HepG2 (cell line): ENCODE data around the gene EDEM1. TPM values are rescaled to one million over a fixed set of nuclear protein-coding genes. Genes with fewer than 3 reads are reported as not detected.
A peak's percentile ranks its signal among the peaks of the same experiment; 100 is the strongest.

ENCODE experiments used
- CBX1 ChIP-seq: IDR thresholded peaks from one replicate; pipeline ENCODE4 v1.6.1; 2016; ENCODE audit warnings: antibody characterized with exemption, low read depth
- ESRRA ChIP-seq: sonication (generic); formaldehyde crosslinking; IDR thresholded peaks from 2 replicates; pipeline ENCODE4 v1.5.1; 2020; ENCODE audit warnings: mild to moderate bottlenecking, low read depth, missing genetic modification reagents
- ETV5 ChIP-seq: IDR thresholded peaks from 2 replicates; pipeline ENCODE4 v1.6.1; 2018; ENCODE audit warnings: missing biosample characterization, missing genetic modification reagents, inconsistent platforms, borderline replicate concordance
- FOXO4 ChIP-seq: sonication (generic); formaldehyde crosslinking; conservative IDR thresholded peaks from 2 replicates; pipeline ENCODE4 v1.8.1; 2023; ENCODE audit warnings: missing genetic modification reagents
- HCFC1 ChIP-seq: fragments of 150-350 bp; IDR thresholded peaks from 2 replicates; pipeline ENCODE4 v1.6.1; 2014; ENCODE audit warnings: low read depth, low read length
- HDAC2 ChIP-seq: sonication (generic); formaldehyde crosslinking; IDR thresholded peaks from 2 replicates; pipeline ENCODE4 v1.4.0; 2020; ENCODE audit warnings: missing genetic modification reagents
- KDM5A ChIP-seq: fragments of 200-600 bp; sonication (generic); IDR thresholded peaks from 2 replicates; pipeline ENCODE4 v1.7.0; 2018; ENCODE audit warnings: antibody characterized with exemption, mild to moderate bottlenecking, low read length, borderline replicate concordance
- MAZ ChIP-seq, 2 experiments: sonication (generic) in 1 of 2; formaldehyde crosslinking in 1 of 2; IDR thresholded peaks; 2 replicates each; pipeline versions ENCODE4 v1.5.0 to v1.6.1; 2012 to 2020; ENCODE audit warnings: low read depth in 2 of 2, mild to moderate bottlenecking in 2 of 2, borderline replicate concordance in 1 of 2, improper control_type of control experiment in 1 of 2, low read length in 1 of 2, missing genetic modification reagents in 1 of 2, moderate library complexity in 1 of 2
- MXD4 ChIP-seq: IDR thresholded peaks from 2 replicates; pipeline ENCODE4 v1.6.1; 2016; ENCODE audit warnings: mild to moderate bottlenecking, missing biosample characterization, missing genetic modification reagents
- MYC ChIP-seq: sonication (generic); formaldehyde crosslinking; IDR thresholded peaks from 2 replicates; pipeline ENCODE4 v1.9.0; 2021; ENCODE audit warnings: missing genetic modification reagents, borderline replicate concordance
- TCF7L2 ChIP-seq: IDR thresholded peaks from 2 replicates; pipeline ENCODE4 v1.6.1; 2011; ENCODE audit warnings: mild to moderate bottlenecking, low read depth, low read length, moderate library complexity
- YEATS2 ChIP-seq: sonication (generic); formaldehyde crosslinking; IDR thresholded peaks from 2 replicates; pipeline ENCODE4 v1.4.0; 2020; ENCODE audit warnings: missing genetic modification reagents, borderline replicate concordance
- ZMAT3 ChIP-seq: sonication (generic); formaldehyde crosslinking; conservative IDR thresholded peaks from 2 replicates; pipeline ENCODE4 v1.7.0; 2021; ENCODE audit warnings: missing genetic modification reagents
- ZSCAN12 ChIP-seq: sonication (generic); formaldehyde crosslinking; IDR thresholded peaks from 2 replicates; pipeline ENCODE4 v1.9.0; 2021; ENCODE audit warnings: mild to moderate bottlenecking, missing genetic modification reagents
- polyA plus RNA-seq, 8 experiments: library from polyadenylated mRNA; depleted of rRNA in 3 of 8; stranded (reverse) in 7 of 8; unstranded in 1 of 8; fragments of >200 nt; fragmentation: Illumina TruSeq in 4 of 8; extraction: Trizol in 4 of 8; gene quantifications; 2 replicates each; pipeline versions ENCODE4 v1.2.1 to v1.2.3, GENCODE V29; 2011 to 2016; ENCODE audit warnings: low read depth in 4 of 8, missing spikeins in 1 of 8, mixed read lengths in 1 of 8; ENCODE audit not compliant: insufficient read depth in 1 of 8
- total RNA-seq, 5 experiments: library from RNA; depleted of rRNA; stranded (reverse); fragments of >200 nt; fragmentation: Illumina TruSeq; extraction: Trizol; gene quantifications; 2 replicates each; pipeline ENCODE4 v1.2.3, GENCODE V29; 2016; ENCODE audit warnings: low read depth in 1 of 5
- TF ChIP-seq, protein P1 (sequence below): sonication (generic); formaldehyde crosslinking; conservative IDR thresholded peaks from 2 replicates; pipeline ENCODE4 v1.4.0; 2020; ENCODE audit warnings: missing genetic modification reagents
- TF ChIP-seq, protein P2 (sequence below), 2 experiments: sonication (generic) in 1 of 2; formaldehyde crosslinking in 1 of 2; IDR thresholded peaks; 2 replicates each; pipeline versions ENCODE4 v1.4.0 to v1.6.1; 2018 to 2020; ENCODE audit warnings: missing genetic modification reagents in 2 of 2, borderline replicate concordance in 1 of 2, low read depth in 1 of 2, mild to moderate bottlenecking in 1 of 2, missing biosample characterization in 1 of 2
- TF ChIP-seq, protein P3 (sequence below): sonication (generic); formaldehyde crosslinking; IDR thresholded peaks from 2 replicates; pipeline ENCODE4 v1.4.0; 2020; ENCODE audit warnings: missing genetic modification reagents, borderline replicate concordance
- TF ChIP-seq, protein P4 (sequence below): sonication (generic); formaldehyde crosslinking; IDR thresholded peaks from 2 replicates; pipeline ENCODE4 v1.8.0; 2022; ENCODE audit warnings: missing genetic modification reagents, mild to moderate bottlenecking, moderate library complexity, borderline replicate concordance

Gene EDEM1
- total and polyA plus RNA-seq, 2 of the 13 experiments (the other 11 are each of a cell fraction or from before 2014, with no cell fraction given) = 13.8 to 25.8 TPM

DNA sequence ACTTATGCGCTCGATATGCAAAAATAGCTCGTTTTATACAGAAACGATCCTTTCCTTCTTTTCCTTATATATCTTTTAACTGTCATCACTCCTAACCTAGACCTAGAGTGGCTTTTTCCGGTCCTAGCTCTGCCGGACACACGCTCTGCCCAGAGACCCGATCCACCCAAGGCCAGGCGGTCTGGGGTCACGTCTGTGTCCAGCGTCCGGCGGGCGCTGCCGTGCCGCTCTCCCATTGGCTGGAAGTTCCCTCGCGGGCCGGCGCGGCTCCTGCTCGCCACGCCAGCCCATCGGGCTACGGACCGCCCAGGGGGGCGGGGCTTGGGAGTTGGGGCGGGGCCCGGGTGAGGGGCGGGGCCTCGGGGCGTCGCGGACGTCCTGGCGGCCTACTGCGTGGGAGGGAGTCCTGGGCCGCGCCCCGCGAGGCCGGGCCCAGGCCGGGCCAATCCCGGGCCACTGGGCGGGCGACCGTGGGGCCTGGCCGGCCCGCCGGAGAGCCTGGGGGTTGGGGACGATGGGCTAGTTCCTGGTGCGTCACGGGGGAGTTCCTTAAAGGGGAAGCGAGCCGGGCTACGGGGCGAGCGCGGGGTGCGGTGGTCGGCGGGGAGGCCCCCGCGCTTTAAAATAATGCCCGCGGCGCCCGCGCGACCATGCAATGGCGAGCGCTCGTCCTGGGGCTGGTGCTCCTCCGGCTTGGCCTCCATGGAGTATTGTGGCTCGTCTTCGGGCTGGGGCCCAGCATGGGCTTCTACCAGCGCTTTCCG is at the start of gene EDEM1 (continued):
- TF ChIP-seq FOXO4 (CRISPR knock-in tag) (0 out of 2 replicates have a peak, but pooled peaks have one; percentile 50), YEATS2 (peak; percentile 62; the same call in 1 of the 2 replicates), MYC (CRISPR knock-in tag) (peak; percentile 70; the same call in 1 of the 2 replicates), MAZ (IDR thresholded peaks at IDR 0.05; ENCODE audit: borderline replicate concordance, low read depth, low read length) (peak; percentile 20; the same call in 1 of the 2 replicates), MAZ (CRISPR knock-in tag; IDR thresholded peaks at IDR 0.05; ENCODE audit: low read depth) (peak; percentile 51; the same call in 1 of the 2 replicates), KDM5A (peak; percentile 46; the same call in 1 of the 2 replicates), MXD4 (CRISPR knock-in tag) (peak; percentile 45; the same call in 1 of the 2 replicates), ETV5 (peak; percentile 42; the same call in 1 of the 2 replicates), ESRRA (CRISPR knock-in tag) (0 out of 2 replicates have a peak, but pooled peaks have one; percentile 9), HDAC2 (peak; percentile 55; the same call in 1 of the 2 replicates), ZMAT3 (CRISPR knock-in tag) (peak; percentile 46; the same call in 1 of the 2 replicates), ZSCAN12 (CRISPR knock-in tag) (peak; percentile 33; the same call in 1 of the 2 replicates), CBX1 (peak; percentile 38), HCFC1 (peak; percentile 19; the same call in 1 of the 2 replicates), TCF7L2 (no peak)
- TF ChIP-seq, protein P1, sequence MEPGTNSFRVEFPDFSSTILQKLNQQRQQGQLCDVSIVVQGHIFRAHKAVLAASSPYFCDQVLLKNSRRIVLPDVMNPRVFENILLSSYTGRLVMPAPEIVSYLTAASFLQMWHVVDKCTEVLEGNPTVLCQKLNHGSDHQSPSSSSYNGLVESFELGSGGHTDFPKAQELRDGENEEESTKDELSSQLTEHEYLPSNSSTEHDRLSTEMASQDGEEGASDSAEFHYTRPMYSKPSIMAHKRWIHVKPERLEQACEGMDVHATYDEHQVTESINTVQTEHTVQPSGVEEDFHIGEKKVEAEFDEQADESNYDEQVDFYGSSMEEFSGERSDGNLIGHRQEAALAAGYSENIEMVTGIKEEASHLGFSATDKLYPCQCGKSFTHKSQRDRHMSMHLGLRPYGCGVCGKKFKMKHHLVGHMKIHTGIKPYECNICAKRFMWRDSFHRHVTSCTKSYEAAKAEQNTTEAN (CRISPR knock-in tag) = peak; percentile 32; the same call in 1 of the 2 replicates
- TF ChIP-seq, protein P2, sequence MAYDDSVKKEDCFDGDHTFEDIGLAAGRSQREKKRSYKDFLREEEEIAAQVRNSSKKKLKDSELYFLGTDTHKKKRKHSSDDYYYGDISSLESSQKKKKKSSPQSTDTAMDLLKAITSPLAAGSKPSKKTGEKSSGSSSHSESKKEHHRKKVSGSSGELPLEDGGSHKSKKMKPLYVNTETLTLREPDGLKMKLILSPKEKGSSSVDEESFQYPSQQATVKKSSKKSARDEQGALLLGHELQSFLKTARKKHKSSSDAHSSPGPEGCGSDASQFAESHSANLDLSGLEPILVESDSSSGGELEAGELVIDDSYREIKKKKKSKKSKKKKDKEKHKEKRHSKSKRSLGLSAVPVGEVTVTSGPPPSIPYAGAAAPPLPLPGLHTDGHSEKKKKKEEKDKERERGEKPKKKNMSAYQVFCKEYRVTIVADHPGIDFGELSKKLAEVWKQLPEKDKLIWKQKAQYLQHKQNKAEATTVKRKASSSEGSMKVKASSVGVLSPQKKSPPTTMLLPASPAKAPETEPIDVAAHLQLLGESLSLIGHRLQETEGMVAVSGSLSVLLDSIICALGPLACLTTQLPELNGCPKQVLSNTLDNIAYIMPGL (CRISPR knock-in tag; IDR thresholded peaks at IDR 0.05; ENCODE audit: borderline replicate concordance in 1 of 2, low read depth in 1 of 2) = peak in 1 of 2 experiments; percentile 33; a peak in 1 of 4 replicates
- TF ChIP-seq, protein P3, sequence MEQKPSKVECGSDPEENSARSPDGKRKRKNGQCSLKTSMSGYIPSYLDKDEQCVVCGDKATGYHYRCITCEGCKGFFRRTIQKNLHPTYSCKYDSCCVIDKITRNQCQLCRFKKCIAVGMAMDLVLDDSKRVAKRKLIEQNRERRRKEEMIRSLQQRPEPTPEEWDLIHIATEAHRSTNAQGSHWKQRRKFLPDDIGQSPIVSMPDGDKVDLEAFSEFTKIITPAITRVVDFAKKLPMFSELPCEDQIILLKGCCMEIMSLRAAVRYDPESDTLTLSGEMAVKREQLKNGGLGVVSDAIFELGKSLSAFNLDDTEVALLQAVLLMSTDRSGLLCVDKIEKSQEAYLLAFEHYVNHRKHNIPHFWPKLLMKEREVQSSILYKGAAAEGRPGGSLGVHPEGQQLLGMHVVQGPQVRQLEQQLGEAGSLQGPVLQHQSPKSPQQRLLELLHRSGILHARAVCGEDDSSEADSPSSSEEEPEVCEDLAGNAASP (CRISPR knock-in tag) = peak; percentile 75; the same call in 1 of the 2 replicates
- TF ChIP-seq, protein P4, sequence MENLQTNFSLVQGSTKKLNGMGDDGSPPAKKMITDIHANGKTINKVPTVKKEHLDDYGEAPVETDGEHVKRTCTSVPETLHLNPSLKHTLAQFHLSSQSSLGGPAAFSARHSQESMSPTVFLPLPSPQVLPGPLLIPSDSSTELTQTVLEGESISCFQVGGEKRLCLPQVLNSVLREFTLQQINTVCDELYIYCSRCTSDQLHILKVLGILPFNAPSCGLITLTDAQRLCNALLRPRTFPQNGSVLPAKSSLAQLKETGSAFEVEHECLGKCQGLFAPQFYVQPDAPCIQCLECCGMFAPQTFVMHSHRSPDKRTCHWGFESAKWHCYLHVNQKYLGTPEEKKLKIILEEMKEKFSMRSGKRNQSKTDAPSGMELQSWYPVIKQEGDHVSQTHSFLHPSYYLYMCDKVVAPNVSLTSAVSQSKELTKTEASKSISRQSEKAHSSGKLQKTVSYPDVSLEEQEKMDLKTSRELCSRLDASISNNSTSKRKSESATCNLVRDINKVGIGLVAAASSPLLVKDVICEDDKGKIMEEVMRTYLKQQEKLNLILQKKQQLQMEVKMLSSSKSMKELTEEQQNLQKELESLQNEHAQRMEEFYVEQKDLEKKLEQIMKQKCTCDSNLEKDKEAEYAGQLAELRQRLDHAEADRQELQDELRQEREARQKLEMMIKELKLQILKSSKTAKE (CRISPR knock-in tag) = peak; percentile 61; the same call in 1 of the 2 replicates
